HepG2 (cell line): ENCODE measurements around the gene CEACAM8. TPM values are rescaled to one million over a fixed set of nuclear protein-coding genes. Genes with fewer than 3 reads are reported as not detected.

ENCODE experiments used
- ATF6 ChIP-seq: sonication (generic); formaldehyde crosslinking; conservative IDR thresholded peaks from 2 replicates; pipeline ENCODE4 v1.4.0; 2020; ENCODE audit warnings: missing genetic modification reagents
- GABPB1 ChIP-seq: IDR thresholded peaks from 2 replicates; pipeline ENCODE4 v1.6.1; 2016; ENCODE audit warnings: mild to moderate bottlenecking, missing genetic modification reagents, moderate library complexity, missing compliant biosample characterization
- HNF1A ChIP-seq, 2 experiments: sonication (generic) in 1 of 2; formaldehyde crosslinking in 1 of 2; IDR thresholded peaks; 2 replicates each; pipeline versions ENCODE4 v1.4.0 to v1.6.1; 2016 to 2020; ENCODE audit warnings: borderline replicate concordance in 1 of 2, low read depth in 1 of 2, mild to moderate bottlenecking in 1 of 2, missing genetic modification reagents in 1 of 2
- KDM2A ChIP-seq: sonication (generic); formaldehyde crosslinking; IDR thresholded peaks from 2 replicates; pipeline ENCODE4 v1.4.0; 2020; ENCODE audit warnings: low read depth, missing genetic modification reagents, borderline replicate concordance
- MIXL1 ChIP-seq: IDR thresholded peaks from 2 replicates; pipeline ENCODE4 v1.6.1; 2016
- NKX3-1 ChIP-seq: sonication (generic); formaldehyde crosslinking; IDR thresholded peaks from 2 replicates; pipeline ENCODE4 v1.5.0; 2020; ENCODE audit warnings: missing genetic modification reagents
- PBX2 ChIP-seq: IDR thresholded peaks from 2 replicates; pipeline ENCODE4 v1.6.1; 2016; ENCODE audit warnings: control low read depth
- TSC22D2 ChIP-seq: sonication (generic); formaldehyde crosslinking; IDR thresholded peaks from 2 replicates; pipeline ENCODE4 v1.5.1; 2020; ENCODE audit warnings: missing genetic modification reagents, mild to moderate bottlenecking, borderline replicate concordance
- ZNF503 ChIP-seq: sonication (generic); formaldehyde crosslinking; IDR thresholded peaks from 2 replicates; pipeline ENCODE4 v1.4.0; 2020; ENCODE audit warnings: missing genetic modification reagents
- ZNF773 ChIP-seq: sonication (generic); formaldehyde crosslinking; IDR thresholded peaks from 2 replicates; pipeline ENCODE4 v1.4.0; 2020; ENCODE audit warnings: missing genetic modification reagents, borderline replicate concordance
- ZSCAN20 ChIP-seq: sonication (generic); formaldehyde crosslinking; IDR thresholded peaks from 2 replicates; pipeline ENCODE4 v1.4.0; 2020; ENCODE audit warnings: missing genetic modification reagents, mild to moderate bottlenecking, borderline replicate concordance
- polyA plus RNA-seq, 8 experiments: library from polyadenylated mRNA; depleted of rRNA in 3 of 8; stranded (reverse) in 7 of 8; unstranded in 1 of 8; fragments of >200 nt; fragmentation: Illumina TruSeq in 4 of 8; extraction: Trizol in 4 of 8; gene quantifications; 2 replicates each; pipeline versions ENCODE4 v1.2.1 to v1.2.3, GENCODE V29; 2011 to 2016; ENCODE audit warnings: low read depth in 4 of 8, missing spikeins in 1 of 8, mixed read lengths in 1 of 8; ENCODE audit not compliant: insufficient read depth in 1 of 8
- total RNA-seq, 5 experiments: library from RNA; depleted of rRNA; stranded (reverse); fragments of >200 nt; fragmentation: Illumina TruSeq; extraction: Trizol; gene quantifications; 2 replicates each; pipeline ENCODE4 v1.2.3, GENCODE V29; 2016; ENCODE audit warnings: low read depth in 1 of 5

Gene CEACAM8
- total and polyA plus RNA-seq, 2 of the 13 experiments (the other 11 are each of a cell fraction or from before 2014, with no cell fraction given), result not detected

- TF ChIP-seq ZNF503 (no peak), PBX2 (CRISPR knock-in tag) (no peak), MIXL1 (CRISPR knock-in tag) (no peak), HNF1A (IDR thresholded peaks at IDR 0.05; ENCODE audit: low read depth) (no peak), HNF1A (CRISPR knock-in tag; IDR thresholded peaks at IDR 0.05; ENCODE audit: borderline replicate concordance) (no peak), GABPB1 (CRISPR knock-in tag) (no peak), NKX3-1 (CRISPR knock-in tag) (peak; percentile 52; the same call in 1 of the 2 replicates), KDM2A (CRISPR knock-in tag) (no peak), ZNF773 (CRISPR knock-in tag) (no peak), TSC22D2 (CRISPR knock-in tag) (peak; percentile 88; the same call in 1 of the 2 replicates), ZSCAN20 (CRISPR knock-in tag) (no peak), ATF6 (0 out of 2 replicates have a peak, but pooled peaks have one; percentile 49)
Observed at GRCh38 chr19:42601811-42602443, 7.2 kb upstream of the CEACAM8 start (continued).
